Tibial artery (tissue), 4 donors: ENCODE measurements around the gene XRCC3.

Source experiments
- DNase-seq, 2 donors: peaks; one replicate each; pipeline ENCODE4 v3.0.0-alpha.2; 2019
- H3K27ac ChIP-seq, 2 donors: fragments of 200-600 bp; sonication (generic) in 1 of 2; 1 replicate in 1 of 2; 2 replicates in 1 of 2; pipeline ENCODE4 v1.5.1; 2018 to 2019; ENCODE audit warnings: mild to moderate bottlenecking in 1 of 2
- H3K27me3 ChIP-seq, 2 donors: fragments of 200-600 bp; sonication (generic) in 1 of 2; one replicate each; pipeline versions ENCODE4 v1.5.1 to v1.6.0; 2016 to 2019
- H3K36me3 ChIP-seq, 3 donors: fragments of 200-600 bp; sonication (generic) in 2 of 3; one replicate each; pipeline ENCODE4 v1.5.1; 2016 to 2019; ENCODE audit warnings: mild to moderate bottlenecking in 2 of 3
- H3K4me1 ChIP-seq, 4 donors: fragments of 200-600 bp; sonication (generic) in 2 of 4; 1 replicate in 3 of 4; 2 replicates in 1 of 4; pipeline ENCODE4 v1.5.1; 2016 to 2019
- H3K4me3 ChIP-seq, 2 donors: fragments of 200-600 bp; sonication (generic) in 1 of 2; 1 replicate in 1 of 2; 2 replicates in 1 of 2; pipeline ENCODE4 v1.5.1; 2018 to 2019; ENCODE audit warnings: mild to moderate bottlenecking in 2 of 2
- H3K9me3 ChIP-seq, 3 donors: fragments of 200-600 bp; sonication (generic) in 1 of 3; one replicate each; pipeline ENCODE4 v1.5.1; 2016 to 2019
- intact Hi-C: fragments of 100-400 bp; cut with DNase I; formaldehyde crosslinking; loops from one replicate; pipeline ENCODE4 v1.15.0; 2023; ENCODE audit warnings: low total_unique reads
- TF ChIP-seq, protein P1 (sequence below), 2 experiments: fragments of 200-600 bp in 1 of 2; fragments of 450-650 bp in 1 of 2; IDR thresholded peaks; one replicate each; pipeline ENCODE4 v1.5.1; 2017 to 2019; ENCODE audit warnings: antibody characterized with exemption in 2 of 2, mild to moderate bottlenecking in 1 of 2, moderate library complexity in 1 of 2

XRCC3 gene

DNA sequence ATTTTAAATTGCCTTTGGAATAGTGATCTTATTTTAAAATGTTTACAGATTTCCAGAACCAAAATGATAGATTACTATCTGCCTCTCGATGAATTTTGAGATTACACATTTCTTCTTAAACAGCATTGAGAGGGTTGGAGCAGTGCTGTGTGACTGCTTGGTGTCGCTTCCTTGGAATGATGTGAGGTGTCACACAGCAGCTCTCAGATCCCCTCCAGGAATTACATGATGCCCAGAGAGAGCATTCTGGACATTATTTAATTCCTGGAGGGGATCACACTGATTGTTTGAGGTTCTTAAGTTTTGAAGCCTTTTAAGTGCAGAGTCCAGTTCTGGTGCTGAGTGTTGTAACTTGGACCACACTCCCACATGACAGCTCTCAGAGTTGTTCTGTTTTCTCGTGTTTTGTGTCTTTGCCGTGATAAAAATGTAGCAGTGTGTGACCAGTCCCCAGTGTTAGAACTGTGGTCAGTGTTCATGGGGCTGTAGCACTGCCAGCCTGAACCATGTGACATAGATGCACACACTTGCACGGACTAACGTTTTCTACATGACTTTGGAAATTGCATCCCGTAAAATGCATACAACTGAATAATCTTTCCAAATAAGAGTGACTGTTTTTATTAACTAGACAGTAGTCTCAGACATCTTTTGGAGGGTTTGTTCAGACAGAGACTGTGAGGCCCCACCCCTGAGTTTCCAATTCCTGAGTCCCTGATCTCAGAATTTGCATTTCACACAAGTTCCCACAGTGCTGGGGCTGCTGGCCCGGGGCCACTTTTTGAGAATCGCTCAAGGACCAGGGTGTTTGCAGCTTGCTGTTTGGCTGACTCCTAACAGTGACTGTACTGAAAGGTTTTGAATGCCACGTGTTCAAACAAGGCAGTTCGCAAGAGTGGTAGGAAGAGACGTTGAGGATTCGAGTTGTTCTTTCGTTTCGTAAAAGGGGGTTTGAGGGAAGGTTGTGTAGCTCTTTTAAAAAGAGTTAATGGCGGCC, 26.0 kb downstream of the XRCC3 start:
- Histone ChIP-seq H3K4me1 (peaks cover 0 to 37% (median 18%) of the 10 kb centered on the region in 4 donors), H3K9me3 (no peaks in the 10 kb centered on the region), H3K36me3 (peaks cover 45 to 80% (median 78%) of the 10 kb centered on the region in 3 donors), H3K27me3 (no peaks in the 10 kb centered on the region), H3K4me3 (peak overlapping the region in 1 of 2 donors; percentile 16), H3K27ac (peak overlapping the region; percentile 35 to 37)
- intact Hi-C loops: no loop called here
- TF ChIP-seq, protein P1, sequence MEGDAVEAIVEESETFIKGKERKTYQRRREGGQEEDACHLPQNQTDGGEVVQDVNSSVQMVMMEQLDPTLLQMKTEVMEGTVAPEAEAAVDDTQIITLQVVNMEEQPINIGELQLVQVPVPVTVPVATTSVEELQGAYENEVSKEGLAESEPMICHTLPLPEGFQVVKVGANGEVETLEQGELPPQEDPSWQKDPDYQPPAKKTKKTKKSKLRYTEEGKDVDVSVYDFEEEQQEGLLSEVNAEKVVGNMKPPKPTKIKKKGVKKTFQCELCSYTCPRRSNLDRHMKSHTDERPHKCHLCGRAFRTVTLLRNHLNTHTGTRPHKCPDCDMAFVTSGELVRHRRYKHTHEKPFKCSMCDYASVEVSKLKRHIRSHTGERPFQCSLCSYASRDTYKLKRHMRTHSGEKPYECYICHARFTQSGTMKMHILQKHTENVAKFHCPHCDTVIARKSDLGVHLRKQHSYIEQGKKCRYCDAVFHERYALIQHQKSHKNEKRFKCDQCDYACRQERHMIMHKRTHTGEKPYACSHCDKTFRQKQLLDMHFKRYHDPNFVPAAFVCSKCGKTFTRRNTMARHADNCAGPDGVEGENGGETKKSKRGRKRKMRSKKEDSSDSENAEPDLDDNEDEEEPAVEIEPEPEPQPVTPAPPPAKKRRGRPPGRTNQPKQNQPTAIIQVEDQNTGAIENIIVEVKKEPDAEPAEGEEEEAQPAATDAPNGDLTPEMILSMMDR (IDR thresholded peaks at IDR 0.05): no peak
- DNase-seq: no peak

DNA sequence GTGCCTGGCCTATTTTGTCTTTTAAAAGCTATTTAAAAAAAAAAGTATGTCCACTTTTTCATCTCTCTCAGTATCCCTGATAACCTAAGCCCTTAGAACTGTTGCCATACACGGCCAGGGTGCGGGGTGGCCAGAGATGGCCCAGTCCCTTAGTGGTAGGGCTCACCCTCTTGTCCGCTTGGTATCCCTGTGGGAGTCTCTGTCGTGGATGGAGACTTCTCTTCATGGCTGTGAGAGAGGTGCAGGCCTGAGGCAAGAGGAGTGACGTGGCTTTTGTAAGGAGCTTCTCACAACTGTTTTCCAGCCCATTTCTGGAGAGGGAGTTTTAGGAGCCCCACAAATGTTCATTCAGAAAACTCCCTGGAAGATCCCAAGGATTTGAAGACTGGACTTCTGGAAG, 26.8 kb downstream of the XRCC3 start:
- intact Hi-C loops: no loop called here
- no peaks in the 10 kb centered on the region for H3K9me3 ChIP-seq
- no peaks in the 10 kb centered on the region for H3K27me3 ChIP-seq
- TF ChIP-seq, protein P1 (IDR thresholded peaks at IDR 0.05): no peak
- H3K36me3 ChIP-seq: peaks cover 44 to 80% (median 78%) of the 10 kb centered on the region in 3 donors
- H3K4me1 ChIP-seq: peaks cover 0 to 37% (median 18%) of the 10 kb centered on the region in 4 donors
- H3K27ac ChIP-seq: peak overlapping the region; percentile 35 to 37
- H3K4me3 ChIP-seq: no peak overlapping the region
- no peak for DNase-seq

DNA sequence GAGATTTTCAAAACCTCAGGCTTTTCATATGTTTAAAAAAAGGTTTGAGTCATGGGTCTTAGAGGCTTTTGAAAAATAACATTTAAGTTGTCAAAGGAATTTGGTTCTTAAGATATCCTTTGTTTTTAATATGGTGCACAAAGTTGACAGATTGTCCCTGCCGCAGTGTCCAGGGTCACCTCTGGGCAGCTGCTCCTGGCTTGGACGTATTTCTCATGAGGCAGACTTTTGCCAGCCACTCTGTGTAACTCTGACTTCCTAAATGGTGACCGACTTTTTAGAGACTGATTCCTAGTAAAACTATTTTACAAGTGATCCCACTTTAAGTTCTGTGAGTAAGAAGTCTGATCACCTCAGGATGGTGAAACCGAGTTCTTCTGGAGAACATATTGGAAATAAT, 27.5 kb downstream of the XRCC3 start:
- Histone ChIP-seq H3K27ac (peak overlapping the region; percentile 35 to 37), H3K9me3 (no peaks in the 10 kb centered on the region), H3K36me3 (peaks cover 44 to 80% (median 78%) of the 10 kb centered on the region in 3 donors), H3K4me1 (peaks cover 0 to 37% (median 18%) of the 10 kb centered on the region in 4 donors), H3K27me3 (no peaks in the 10 kb centered on the region), H3K4me3 (no peak overlapping the region)
- TF ChIP-seq, protein P1 (IDR thresholded peaks at IDR 0.05): no peak
- DNase-seq: no peak
- intact Hi-C loops: no loop called here

DNA sequence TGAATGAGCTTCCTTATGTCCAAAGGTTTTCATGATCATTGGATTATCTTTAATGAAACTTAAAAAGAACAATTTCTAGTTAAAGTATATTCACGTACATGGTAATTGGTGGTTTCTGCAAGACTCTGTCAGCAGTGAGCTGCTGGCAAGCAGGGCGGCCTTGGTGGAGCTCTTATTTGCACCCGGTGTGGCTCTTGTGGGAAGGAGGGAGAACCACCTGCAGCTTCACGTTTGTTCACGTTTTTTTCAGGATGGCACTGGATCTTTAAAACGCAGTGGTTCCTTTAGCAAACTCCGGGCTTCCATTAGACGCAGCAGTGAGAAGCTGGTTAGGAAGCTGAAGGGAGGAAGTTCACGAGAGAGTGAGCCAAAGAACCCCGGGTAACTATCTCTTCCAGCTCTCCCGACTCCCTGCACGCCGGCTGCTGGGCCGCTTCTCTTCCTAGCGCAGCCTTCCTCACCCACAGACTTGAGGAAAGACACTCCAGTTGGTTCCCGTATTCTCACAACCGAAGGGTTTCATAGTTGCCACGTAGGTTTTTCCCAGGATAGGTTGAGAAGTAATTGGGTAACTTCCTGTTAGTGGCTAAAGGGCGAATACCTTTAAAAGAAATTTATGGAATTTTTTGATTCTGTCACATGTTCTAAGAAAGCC, 28.3 kb downstream of the XRCC3 start:
- peak overlapping the region; percentile 35 to 37 for H3K27ac ChIP-seq
- no peaks in the 10 kb centered on the region for H3K27me3 ChIP-seq
- no peak for DNase-seq
- H3K36me3 ChIP-seq: peaks cover 48 to 80% (median 76%) of the 10 kb centered on the region in 3 donors
- no peak overlapping the region for H3K4me3 ChIP-seq
- intact Hi-C loops: no loop called here
- no peaks in the 10 kb centered on the region for H3K9me3 ChIP-seq
- H3K4me1 ChIP-seq: peaks cover 0 to 37% (median 18%) of the 10 kb centered on the region in 4 donors
- TF ChIP-seq, protein P1 (IDR thresholded peaks at IDR 0.05): no peak

DNA sequence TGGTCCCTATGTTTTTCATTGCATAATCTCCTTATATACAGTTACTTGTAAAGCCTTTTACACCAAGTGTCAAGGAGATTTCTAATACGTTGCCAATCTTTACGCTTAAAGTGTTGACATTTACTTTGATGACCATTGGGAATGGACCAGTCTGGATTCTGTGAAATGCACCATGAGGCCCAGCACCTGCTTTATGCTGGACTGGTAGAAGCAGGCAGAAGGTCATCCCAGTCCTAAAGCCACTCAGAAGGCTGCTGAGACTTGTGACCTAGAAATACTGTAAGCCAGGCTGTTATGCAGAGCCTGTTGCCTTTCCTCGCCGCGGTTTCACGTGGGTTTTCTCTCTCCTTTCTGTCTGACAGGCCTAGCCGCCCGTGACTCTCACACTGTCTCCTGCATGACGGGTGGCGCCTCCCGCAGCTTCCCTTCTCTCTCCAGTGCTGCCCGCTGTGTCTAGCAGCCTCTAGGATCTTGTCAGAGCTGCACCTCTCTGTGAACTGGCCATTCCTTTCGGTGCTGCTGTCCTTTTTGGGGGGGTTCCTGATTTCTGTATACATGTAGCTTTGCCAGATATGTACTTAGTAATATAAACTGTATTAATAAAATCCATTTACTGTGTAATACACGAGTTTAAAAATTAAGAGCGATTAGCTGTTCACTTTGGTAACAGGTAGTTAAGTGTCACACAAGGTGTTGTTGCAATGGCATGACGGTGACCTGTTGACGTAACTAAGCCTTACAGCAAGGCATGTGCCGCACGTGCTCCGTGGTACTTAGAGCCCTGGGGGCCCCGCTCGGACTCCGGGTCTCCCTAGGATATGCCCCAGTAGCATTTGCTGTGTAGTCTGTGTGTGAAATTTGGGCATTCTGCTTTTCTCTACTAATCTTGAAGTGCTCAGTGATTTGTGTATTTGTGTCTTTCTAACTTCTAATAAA, 29.7 kb downstream of the XRCC3 start:
- peaks cover 61 to 88% (median 87%) of the 10 kb centered on the region in 3 donors for H3K36me3 ChIP-seq
- no peaks in the 10 kb centered on the region for H3K9me3 ChIP-seq
- H3K27ac ChIP-seq: no peak overlapping the region
- intact Hi-C loops: no loop called here
- no peaks in the 10 kb centered on the region for H3K27me3 ChIP-seq
- TF ChIP-seq, protein P1 (IDR thresholded peaks at IDR 0.05): no peak
- no peak for DNase-seq
- no peak overlapping the region for H3K4me3 ChIP-seq
- H3K4me1 ChIP-seq: peaks cover 0 to 38% (median 18%) of the 10 kb centered on the region in 4 donors
